HUES6 (cell line): ENCODE data around the gene HSD17B13.

Experiments used
- H3K27ac ChIP-seq: 2 replicates; pipeline ENCODE4 v1.7.0; 2013; ENCODE audit warnings: low read depth, mild to moderate bottlenecking, low read length, inconsistent platforms
- H3K27me3 ChIP-seq: 2 replicates; pipeline ENCODE4 v1.6.1; 2013; ENCODE audit warnings: low read length; ENCODE audit not compliant: control insufficient read depth, insufficient read depth
- H3K36me3 ChIP-seq: 2 replicates; pipeline ENCODE4 v1.6.1; 2013; ENCODE audit warnings: low read length; ENCODE audit not compliant: control insufficient read depth, insufficient read depth
- H3K4me1 ChIP-seq: 2 replicates; pipeline ENCODE4 v1.6.1; 2013; ENCODE audit warnings: low read length; ENCODE audit not compliant: control insufficient read depth, insufficient read depth
- H3K4me3 ChIP-seq: 2 replicates; pipeline ENCODE4 v1.5.1; 2013; ENCODE audit warnings: low read depth, low read length
- H3K9ac ChIP-seq: one replicate; pipeline ENCODE4 v1.6.1; 2013; ENCODE audit warnings: mild to moderate bottlenecking, low read length
- H3K9me3 ChIP-seq: 2 replicates; pipeline ENCODE4 v1.6.1; 2013; ENCODE audit warnings: low read depth, low read length; ENCODE audit not compliant: control insufficient read depth, insufficient read depth

HSD17B13 gene, protein sequence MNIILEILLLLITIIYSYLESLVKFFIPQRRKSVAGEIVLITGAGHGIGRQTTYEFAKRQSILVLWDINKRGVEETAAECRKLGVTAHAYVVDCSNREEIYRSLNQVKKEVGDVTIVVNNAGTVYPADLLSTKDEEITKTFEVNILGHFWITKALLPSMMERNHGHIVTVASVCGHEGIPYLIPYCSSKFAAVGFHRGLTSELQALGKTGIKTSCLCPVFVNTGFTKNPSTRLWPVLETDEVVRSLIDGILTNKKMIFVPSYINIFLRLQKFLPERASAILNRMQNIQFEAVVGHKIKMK

DNA sequence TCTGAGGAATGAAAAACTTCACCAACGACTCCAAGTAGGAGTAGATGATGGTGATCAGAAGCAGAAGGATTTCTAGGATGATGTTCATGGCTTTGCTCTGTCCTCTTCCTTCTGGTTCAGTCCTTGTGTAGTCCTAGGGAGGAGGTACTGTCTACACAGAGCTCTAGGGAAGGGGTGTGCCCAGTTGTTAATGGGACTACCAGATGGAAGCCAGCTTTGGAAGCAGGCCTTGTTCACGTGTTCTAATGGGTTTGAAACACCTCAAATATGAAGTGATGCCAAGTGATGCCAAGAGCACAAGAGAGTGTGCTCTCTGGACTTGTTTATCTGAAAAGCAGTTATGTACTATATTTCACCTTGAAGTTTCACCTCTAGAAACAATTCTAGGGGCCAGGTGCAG, at the start of gene HSD17B13:
Gene HSD17B13, minus strand, starts transcription at position 129 of the 400 bp plus-strand sequence. Its CDS starts 41 bp downstream, at position 88.
- Histone ChIP-seq H3K36me3 (no peaks in the 10 kb centered on the region), H3K4me3 (no peak within 1 kb of the TSS), H3K27ac (no peak within 1 kb of the TSS), H3K9me3 (no peaks in the 10 kb centered on the region), H3K4me1 (no peaks in the 10 kb centered on the region), H3K27me3 (no peaks in the 10 kb centered on the region), H3K9ac (no peak within 1 kb of the TSS)

DNA sequence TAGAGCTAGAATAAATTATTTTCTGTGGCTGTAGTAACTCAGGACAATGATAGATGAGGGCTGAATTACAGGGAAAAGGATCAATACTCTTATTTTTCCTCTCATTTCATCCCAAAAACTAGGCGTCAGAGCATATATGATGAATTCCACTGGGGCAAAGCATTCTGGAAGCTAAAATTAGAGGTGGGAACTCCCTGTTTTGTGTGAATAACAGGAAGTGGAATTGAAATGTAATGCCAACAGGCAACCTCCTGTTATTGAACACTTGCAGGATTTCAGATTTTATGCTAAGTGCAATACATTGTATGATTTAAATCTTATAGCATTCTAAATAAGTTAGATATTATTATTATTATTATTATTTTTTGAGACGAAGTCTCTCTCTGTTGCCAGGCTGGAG, 47.4 kb upstream of the HSD17B13 start:
- no peak overlapping the region for H3K9ac ChIP-seq
- H3K4me3 ChIP-seq, result no peak overlapping the region
- 0 out of 2 replicates have a peak, but pooled peaks cover 4% of the 10 kb centered on the region for H3K9me3 ChIP-seq
- H3K27ac ChIP-seq, result no peak overlapping the region
- peaks cover 14% of the 10 kb centered on the region for H3K36me3 ChIP-seq
- no peaks in the 10 kb centered on the region for H3K27me3 ChIP-seq
- no peaks in the 10 kb centered on the region for H3K4me1 ChIP-seq

DNA sequence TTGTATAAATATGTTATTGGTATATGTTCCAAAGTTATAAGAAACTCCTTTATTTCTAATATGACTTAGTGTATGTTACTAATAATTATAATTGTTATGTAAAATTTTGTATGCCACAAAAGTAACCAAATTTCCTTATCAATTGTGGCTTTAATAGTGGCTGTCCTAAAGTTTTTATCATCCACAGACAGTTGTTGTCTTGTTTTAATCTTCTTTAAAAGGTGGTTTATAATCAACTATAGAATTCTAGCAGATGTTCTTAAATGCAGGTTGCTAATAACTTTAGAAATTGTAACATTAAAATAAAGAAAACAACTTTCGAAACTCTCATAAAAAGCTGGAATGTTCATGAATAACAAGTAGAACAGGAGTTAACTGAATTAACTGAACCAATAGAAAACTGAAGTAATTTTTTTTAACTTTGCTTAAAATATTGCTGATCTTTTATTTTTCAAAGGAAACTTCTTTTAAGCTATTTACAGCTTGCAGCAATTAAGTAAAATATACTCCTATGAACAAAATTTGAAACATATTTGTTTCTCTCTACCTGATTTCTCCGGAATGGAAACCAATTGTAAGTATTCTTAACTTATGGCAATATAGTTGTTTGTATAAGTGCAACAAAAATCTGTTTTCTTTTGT, 44.0 kb upstream of the HSD17B13 start:
- Histone ChIP-seq H3K27me3 (no peaks in the 10 kb centered on the region), H3K4me1 (no peaks in the 10 kb centered on the region), H3K9ac (no peak overlapping the region), H3K9me3 (0 out of 2 replicates have a peak, but pooled peaks cover 4% of the 10 kb centered on the region), H3K4me3 (no peak overlapping the region), H3K36me3 (peaks cover 13% of the 10 kb centered on the region), H3K27ac (no peak overlapping the region)

GRCh38 chr4:87365348-87365747, 42.7 kb upstream of the HSD17B13 start:
- no peak overlapping the region for H3K4me3 ChIP-seq
- no peaks in the 10 kb centered on the region for H3K4me1 ChIP-seq
- H3K36me3 ChIP-seq, result peaks cover 7% of the 10 kb centered on the region
- H3K27ac ChIP-seq, result no peak overlapping the region
- 0 out of 2 replicates have a peak, but pooled peaks cover 4% of the 10 kb centered on the region for H3K9me3 ChIP-seq
- H3K9ac ChIP-seq, result no peak overlapping the region
- H3K27me3 ChIP-seq, result no peaks in the 10 kb centered on the region

DNA sequence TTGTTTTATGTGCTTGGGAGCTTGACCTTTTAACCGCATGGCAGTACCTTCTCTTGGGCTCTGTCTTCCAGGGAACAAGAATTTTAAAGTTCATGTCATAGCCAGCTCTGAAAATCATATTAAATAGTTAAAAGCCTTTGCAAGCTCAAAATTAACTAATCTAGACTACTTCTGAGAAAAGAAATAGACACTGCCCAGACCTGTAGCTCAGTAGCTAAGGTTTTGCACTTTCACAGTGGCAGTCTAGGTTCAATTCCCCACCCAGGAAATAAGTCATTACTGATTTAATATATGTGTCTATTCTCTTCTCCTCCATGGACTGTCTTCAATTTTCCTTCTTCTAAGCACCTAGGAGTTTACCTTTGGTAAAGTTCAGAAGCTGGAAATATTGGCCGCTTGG, 40.9 kb upstream of the HSD17B13 start:
- Histone ChIP-seq H3K27ac (no peak overlapping the region), H3K9ac (no peak overlapping the region), H3K27me3 (no peaks in the 10 kb centered on the region), H3K9me3 (0 out of 2 replicates have a peak, but pooled peaks cover 4% of the 10 kb centered on the region), H3K36me3 (peaks cover 7% of the 10 kb centered on the region), H3K4me3 (no peak overlapping the region), H3K4me1 (no peaks in the 10 kb centered on the region)

DNA sequence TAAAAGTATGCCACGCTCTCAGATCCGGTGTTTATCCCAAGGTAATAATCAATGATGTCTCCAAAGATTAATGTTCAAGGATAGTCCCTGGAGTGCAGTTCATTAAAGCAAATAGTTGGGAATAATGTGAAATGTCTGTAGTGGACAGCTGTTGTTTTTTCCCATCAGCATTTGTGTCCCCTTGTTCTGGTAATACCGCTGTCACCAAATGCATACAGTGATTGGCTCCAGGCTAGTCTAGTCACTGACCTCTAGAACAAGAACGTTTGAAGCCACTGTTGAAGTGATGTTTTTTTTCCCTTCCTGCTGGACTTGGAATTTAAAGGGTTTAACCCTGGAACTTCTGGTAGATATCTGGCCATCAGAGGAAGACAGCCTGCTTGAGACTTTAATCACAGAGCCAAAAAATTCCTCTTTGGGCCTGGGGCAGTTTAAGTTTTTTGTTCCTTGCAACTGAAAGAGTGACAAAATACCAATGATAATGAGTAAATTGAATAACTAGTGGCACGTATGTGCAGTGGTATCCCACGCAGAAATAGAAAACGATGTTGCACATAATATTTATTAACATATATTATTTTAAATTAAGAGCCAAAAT, 37.8 kb upstream of the HSD17B13 start:
- H3K4me1 ChIP-seq, result no peaks in the 10 kb centered on the region
- no peak overlapping the region for H3K9ac ChIP-seq
- H3K36me3 ChIP-seq, result peaks cover 3% of the 10 kb centered on the region; the same call in 1 of the 2 replicates
- no peaks in the 10 kb centered on the region for H3K9me3 ChIP-seq
- no peak overlapping the region for H3K27ac ChIP-seq
- H3K27me3 ChIP-seq, result no peaks in the 10 kb centered on the region
- H3K4me3 ChIP-seq, result no peak overlapping the region

DNA sequence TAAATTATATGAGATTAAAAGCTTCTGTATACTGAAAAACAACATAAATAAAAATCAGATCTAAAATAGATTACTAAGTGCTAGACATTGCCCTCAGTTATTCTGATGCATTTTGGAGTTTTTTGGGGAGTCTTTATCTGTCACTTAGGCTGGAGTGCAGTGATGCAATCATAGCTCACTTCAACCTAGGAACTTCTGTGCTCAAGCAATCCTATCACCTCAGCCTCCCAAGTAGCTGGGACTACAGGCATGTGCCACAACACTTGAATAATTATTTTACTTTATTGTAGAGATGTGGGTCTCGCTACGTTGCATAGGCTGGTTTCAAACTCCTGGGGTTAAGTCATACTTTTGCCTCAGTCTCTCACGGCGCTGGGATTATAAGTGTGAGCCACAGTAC, 36.6 kb upstream of the HSD17B13 start:
- no peaks in the 10 kb centered on the region for H3K9me3 ChIP-seq
- no peaks in the 10 kb centered on the region for H3K36me3 ChIP-seq
- H3K4me3 ChIP-seq, result no peak overlapping the region
- H3K27ac ChIP-seq, result no peak overlapping the region
- H3K9ac ChIP-seq, result no peak overlapping the region
- no peaks in the 10 kb centered on the region for H3K4me1 ChIP-seq
- no peaks in the 10 kb centered on the region for H3K27me3 ChIP-seq

GRCh38 chr4:87356832-87357526, 34.3 kb upstream of the HSD17B13 start:
- H3K9me3 ChIP-seq, result no peaks in the 10 kb centered on the region
- no peak overlapping the region for H3K4me3 ChIP-seq
- no peaks in the 10 kb centered on the region for H3K4me1 ChIP-seq
- H3K27ac ChIP-seq, result no peak overlapping the region
- no peak overlapping the region for H3K9ac ChIP-seq
- no peaks in the 10 kb centered on the region for H3K36me3 ChIP-seq
- H3K27me3 ChIP-seq, result no peaks in the 10 kb centered on the region

GRCh38 chr4:87354168-87355102, 31.8 kb upstream of the HSD17B13 start:
- H3K4me1 ChIP-seq, result no peaks in the 10 kb centered on the region
- no peaks in the 10 kb centered on the region for H3K27me3 ChIP-seq
- H3K27ac ChIP-seq, result no peak overlapping the region
- H3K36me3 ChIP-seq, result no peaks in the 10 kb centered on the region
- H3K9ac ChIP-seq, result no peak overlapping the region
- H3K9me3 ChIP-seq, result no peaks in the 10 kb centered on the region
- H3K4me3 ChIP-seq, result no peak overlapping the region

- Histone ChIP-seq H3K9me3 (no peaks in the 10 kb centered on the region), H3K4me1 (no peaks in the 10 kb centered on the region), H3K27me3 (no peaks in the 10 kb centered on the region), H3K27ac (no peak overlapping the region), H3K36me3 (no peaks in the 10 kb centered on the region), H3K4me3 (no peak overlapping the region), H3K9ac (no peak overlapping the region)
Observed at GRCh38 chr4:87353592-87353991, 30.9 kb upstream of the HSD17B13 start.
